HG03064 (cell line): Measurements from ENCODE around the gene RNF214.
"Not testable (repeated sequence)": the region's sequence is repeated elsewhere in the genome, so short reads cannot be mapped to it uniquely, and the experiment has no call there.

Experiments used
- ATAC-seq: cut with Tn5 transposase; IDR thresholded peaks from one replicate; pipeline ENCODE4 v1.9.1; 2021; ENCODE audit warnings: low read depth; ENCODE audit not compliant: unreplicated experiment

The RNF214 gene

DNA sequence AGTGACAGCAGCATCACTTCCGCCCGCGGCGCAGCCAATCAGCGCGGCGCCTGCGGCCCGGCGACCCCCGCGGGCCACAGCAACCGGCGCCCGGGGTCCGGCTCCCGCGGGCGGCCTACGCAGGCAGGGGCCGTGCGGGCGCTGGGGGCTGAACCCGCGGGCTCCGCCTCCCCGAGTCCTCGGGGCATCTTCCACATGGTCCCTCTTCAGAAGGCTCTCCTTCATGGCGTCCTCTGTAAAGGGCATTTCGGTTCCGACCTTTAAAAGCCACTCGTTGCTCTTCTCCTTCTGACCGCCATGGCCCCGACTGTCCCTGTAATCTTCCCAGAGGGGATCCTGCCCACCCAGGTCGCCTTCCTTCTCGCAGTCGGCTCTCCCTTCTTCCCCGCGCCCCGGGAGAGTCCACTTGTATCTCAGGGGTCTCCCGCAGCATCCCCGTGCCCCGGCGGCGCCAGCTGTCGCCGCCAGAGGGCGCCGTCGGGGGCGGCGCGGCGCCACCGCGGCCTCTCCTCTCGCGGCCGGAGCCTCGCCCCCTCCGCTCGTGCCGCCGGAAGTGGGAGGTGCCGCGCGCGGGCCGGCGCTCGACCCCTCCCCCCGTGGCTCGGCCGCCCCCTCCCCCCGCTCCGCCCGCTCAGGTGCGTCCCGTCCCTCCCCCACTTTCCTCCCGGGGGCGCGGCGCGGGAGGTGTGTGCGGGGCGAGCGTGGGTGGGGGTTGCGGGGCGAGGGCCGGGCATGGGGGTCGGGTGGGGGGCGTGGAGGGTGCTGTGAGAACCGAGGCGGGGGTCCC is at the start of gene RNF214:
TSS of gene RNF214 (plus strand) at position 580 of the 787 bp plus-strand sequence. CDS start 1,602 bp downstream, outside the sequence.
- ATAC-seq = peak; percentile 67

DNA sequence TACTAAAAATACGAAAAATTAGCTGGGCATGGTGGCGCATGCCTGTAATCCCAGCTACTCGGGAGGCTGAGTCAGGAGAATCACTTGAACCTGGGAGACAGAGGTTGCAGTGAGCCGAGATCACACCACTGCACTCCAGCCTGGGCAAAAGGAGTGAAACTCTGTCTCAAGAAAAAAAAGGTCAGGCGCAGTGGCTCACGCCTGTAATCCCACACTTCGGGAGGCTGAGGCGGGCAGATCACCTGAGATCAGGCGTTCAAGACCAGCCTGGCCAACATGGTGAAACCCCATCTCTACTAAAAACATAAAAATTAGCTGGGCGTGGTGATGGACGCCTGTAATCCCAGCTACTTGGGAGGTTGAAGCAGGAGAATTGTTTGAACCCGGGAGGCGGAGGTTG is 49.3 kb upstream of the RNF214 start:
- ATAC-seq = not testable (repeated sequence)

- no peak for ATAC-seq
These were observed 48.6 kb upstream of the RNF214 start for GRCh38 chr11:117183724-117184349.

DNA sequence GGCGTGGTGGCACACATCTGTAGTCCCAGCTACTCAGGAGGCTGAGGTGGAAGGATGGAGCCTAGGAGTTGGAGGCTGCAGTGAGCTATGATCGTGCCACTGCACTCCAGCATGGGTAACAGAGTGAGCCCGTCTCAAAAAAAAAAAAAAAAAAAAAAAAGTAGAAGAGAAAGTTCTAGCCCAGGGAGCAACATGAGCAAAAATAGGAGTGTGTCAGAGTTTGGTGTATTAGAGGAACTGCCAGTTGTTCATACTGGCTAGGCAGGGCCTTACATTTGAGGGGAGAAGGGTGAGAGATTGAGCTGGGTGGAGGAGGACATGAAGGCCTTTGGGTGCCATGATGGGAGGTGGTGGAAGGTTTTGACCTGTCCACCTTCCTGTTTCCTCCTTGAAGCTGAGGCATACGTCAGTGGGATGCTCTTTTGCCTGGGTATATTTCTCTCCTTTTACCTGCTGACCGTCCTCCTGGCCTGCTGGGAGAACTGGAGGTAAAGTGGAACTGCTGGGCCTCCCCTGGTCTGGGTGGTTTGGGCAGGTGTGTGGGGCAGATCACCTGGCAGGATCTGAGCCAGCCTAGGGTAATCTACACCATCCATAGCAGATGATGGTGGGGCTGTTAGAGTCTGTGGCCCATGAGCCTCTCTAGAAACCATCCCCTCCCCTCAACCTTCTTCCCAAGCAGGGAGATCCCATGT is 46.6 kb upstream of the RNF214 start:
- no peak for ATAC-seq

GRCh38 chr11:117186431-117186761 is 46.1 kb upstream of the RNF214 start:
- no peak for ATAC-seq

DNA sequence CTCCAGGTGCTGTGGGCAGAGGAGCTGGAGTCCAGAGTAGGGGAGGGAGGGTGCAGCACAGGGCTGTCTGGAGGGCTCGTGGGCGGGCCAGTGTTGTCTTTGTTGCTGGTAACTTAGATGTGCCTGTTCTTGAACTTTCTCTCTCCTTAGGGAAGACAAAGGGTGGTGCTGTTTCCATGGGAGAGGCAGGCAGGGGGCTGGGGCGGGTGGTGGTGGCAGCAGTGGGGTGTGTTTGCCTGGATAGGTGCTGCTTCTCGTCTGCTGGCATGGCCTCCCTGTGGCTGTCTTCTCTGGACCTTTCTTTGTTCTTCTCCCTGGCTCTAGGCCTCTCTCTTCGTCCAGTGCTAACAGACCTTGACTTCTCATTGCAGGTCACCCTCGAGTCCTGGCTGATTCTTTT is 45.5 kb upstream of the RNF214 start:
- ATAC-seq = no peak

DNA sequence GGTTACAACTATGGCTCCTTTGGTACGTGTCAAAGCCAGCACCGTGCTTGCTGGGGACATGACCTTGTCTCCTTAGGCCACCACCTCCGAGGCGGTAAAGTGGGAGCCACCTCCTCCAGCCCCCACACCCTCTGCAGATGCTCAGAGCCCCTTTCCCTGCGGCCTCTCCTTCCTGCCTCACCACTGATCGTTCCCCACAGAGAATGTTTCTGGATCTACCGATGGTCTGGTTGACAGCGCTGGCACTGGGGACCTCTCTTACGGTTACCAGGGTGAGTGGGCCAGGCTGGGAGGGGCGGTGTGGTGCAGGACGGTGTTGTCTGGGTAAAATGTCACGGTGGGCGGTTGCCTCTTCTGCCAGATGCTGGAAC is 45.1 kb upstream of the RNF214 start:
- ATAC-seq = no peak

- no peak for ATAC-seq
These were observed 44.5 kb upstream of the RNF214 start for GRCh38 chr11:117187799-117188481.

DNA sequence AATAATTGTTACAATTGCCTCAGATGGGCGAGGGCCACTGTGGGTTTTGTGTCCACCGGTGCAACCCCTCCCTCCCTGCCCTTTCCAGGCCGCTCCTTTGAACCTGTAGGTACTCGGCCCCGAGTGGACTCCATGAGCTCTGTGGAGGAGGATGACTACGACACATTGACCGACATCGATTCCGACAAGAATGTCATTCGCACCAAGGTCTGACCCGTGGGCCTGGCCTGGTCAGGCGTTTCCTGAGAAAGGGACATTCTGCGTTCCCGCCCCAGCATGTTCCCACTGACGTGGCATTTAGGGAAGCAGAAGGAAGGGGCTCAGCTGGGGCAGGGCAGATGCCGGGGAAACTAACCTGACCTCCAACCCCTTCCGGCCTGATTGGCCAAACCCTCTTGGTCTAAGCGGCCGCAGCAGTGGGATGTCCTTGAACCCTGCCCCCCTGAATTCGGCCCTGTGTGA is 43.8 kb upstream of the RNF214 start:
- no peak for ATAC-seq

- no peak for ATAC-seq
These were observed 43.1 kb upstream of the RNF214 start for GRCh38 chr11:117189191-117189940.

DNA sequence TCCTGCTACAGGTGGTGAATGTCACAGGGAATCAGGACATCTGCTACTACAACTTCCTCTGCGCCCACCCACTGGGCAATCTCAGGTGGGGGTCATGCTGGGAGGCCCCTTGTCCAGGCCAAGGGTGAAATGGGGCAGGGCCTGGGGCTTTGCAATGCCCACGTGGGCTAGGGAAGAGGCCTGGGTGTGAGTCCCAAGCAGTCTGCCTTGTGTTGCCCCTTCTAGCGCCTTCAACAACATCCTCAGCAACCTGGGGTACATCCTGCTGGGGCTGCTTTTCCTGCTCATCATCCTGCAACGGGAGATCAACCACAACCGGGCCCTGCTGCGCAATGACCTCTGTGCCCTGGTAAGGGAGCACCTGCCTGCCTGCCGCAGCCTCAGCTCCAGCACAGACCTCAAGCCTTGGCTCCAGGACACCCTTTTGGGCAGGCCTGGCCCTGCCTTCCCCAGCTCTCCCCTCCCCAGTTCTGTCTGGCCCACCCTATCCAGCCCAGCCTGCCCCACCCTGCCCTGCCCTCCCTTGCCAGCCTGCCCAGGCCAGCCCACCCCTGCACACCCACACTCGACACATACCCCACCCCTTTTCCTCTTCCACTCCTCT is 42.4 kb upstream of the RNF214 start:
- no peak for ATAC-seq

- ATAC-seq = no peak
These were observed 40.6 kb upstream of the RNF214 start for GRCh38 chr11:117191680-117192400.

- ATAC-seq = no peak
These were observed 40.0 kb upstream of the RNF214 start for GRCh38 chr11:117192401-117192875.

DNA sequence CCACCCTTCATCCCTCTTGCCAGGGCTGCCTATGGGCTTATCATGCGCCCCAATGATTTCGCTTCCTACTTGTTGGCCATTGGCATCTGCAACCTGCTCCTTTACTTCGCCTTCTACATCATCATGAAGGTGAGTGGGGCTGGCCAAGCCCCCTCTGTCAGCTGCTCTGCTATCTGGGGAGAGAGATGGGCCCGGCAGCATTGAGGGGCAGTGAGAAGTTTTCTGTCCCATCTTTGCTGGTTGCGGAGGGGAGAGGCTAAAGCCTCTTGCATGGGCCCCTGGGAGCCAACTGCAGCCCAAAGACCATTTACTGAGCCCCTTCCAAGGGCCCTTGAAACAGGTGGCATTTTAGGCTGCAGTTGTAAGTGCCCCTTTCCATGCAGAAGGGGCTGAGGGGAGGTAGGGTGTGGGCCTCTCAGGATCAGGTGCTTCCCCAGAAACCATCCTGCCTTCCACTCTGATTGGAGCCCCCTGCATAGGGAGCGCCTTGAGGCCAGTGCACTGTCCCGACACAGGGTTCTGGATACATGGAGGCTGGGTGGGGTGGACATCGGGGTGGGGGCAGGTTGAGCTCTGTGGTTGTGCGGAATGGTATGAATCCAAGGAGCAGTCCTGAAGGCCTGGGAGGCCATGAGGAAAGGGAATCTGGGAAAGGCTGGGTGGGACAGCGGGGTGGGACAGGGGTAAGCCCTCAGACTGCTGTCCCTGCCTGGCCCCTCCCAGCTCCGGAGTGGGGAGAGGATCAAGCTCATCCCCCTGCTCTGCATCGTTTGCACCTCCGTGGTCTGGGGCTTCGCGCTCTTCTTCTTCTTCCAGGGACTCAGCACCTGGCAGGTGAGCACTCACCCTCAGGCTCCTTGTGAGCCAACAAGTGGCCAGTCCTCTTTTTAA is 39.1 kb upstream of the RNF214 start:
- no peak for ATAC-seq

GRCh38 chr11:117194267-117194666 is 38.2 kb upstream of the RNF214 start:
- no peak for ATAC-seq

DNA sequence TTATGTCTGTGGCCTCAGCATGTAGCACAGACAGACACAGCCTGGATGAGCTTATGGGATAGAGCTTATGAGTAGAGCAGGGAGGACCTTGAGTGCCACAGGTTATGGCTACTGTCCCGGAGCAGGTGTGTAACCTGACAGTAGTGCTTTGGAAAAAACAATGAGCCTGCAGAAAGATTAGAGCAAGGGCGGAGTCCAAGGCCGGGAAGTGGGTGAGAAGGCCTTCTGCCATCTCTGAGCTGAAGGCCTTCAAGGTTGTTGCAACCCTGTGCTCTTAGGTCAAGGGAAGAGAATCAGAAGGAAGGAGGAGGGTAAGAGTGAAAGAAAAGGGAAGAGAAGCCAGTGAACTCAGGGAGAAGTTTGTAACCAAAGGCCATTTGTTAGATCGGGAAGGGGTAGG is 37.2 kb upstream of the RNF214 start:
- ATAC-seq = no peak

GRCh38 chr11:117195761-117196160 is 36.7 kb upstream of the RNF214 start:
- no peak for ATAC-seq

GRCh38 chr11:117197006-117197405 is 35.5 kb upstream of the RNF214 start:
- ATAC-seq = no peak
